GM23338 (cell line): ENCODE data around the gene HORMAD2. TPM values are rescaled to one million over a fixed set of nuclear protein-coding genes. Genes with fewer than 3 reads are reported as not detected.
A peak's percentile ranks its signal among the peaks of the same experiment; 100 is the strongest.

Experiments
- ATAC-seq: fragments of 200-7000 bp; cut with Tn5 transposase; 3 replicates; pipeline ENCODE4 v1.9.1; 2020
- DNase-seq: peaks from one replicate; pipeline ENCODE4 v3.0.0-alpha.2; 2015; ENCODE audit warnings: low spot score
- H2AFZ ChIP-seq: fragments of 200-600 bp; sonication (generic); 2 replicates; pipeline ENCODE4 v1.8.0; 2016; ENCODE audit warnings: antibody characterized with exemption, mild to moderate bottlenecking, moderate library complexity
- H3F3A ChIP-seq: fragments of 200-600 bp; sonication (generic); replicated peaks from 2 replicates; pipeline ENCODE4 v1.8.0; 2017; ENCODE audit warnings: antibody characterized with exemption, mixed run types, low read depth
- H3K27ac ChIP-seq: fragments of 200-600 bp; sonication (generic); 2 replicates; pipeline ENCODE4 v1.6.1; 2016; ENCODE audit warnings: low read depth
- H3K27me3 ChIP-seq: fragments of 200-600 bp; sonication (generic); 2 replicates; pipeline ENCODE4 v1.8.0; 2016; ENCODE audit warnings: mild to moderate bottlenecking, mixed run types, moderate library complexity; ENCODE audit not compliant: insufficient read depth
- H3K36me3 ChIP-seq: fragments of 200-600 bp; sonication (generic); 2 replicates; pipeline ENCODE4 v1.8.0; 2016; ENCODE audit warnings: mild to moderate bottlenecking; ENCODE audit not compliant: insufficient read depth
- H3K4me1 ChIP-seq: fragments of 200-600 bp; sonication (generic); 2 replicates; pipeline ENCODE4 v1.8.0; 2016; ENCODE audit warnings: mild to moderate bottlenecking, moderate library complexity; ENCODE audit not compliant: insufficient read depth
- H3K4me2 ChIP-seq: fragments of 200-600 bp; sonication (generic); 2 replicates; pipeline ENCODE4 v1.7.1; 2017; ENCODE audit warnings: mixed run types
- H3K4me3 ChIP-seq: fragments of 200-600 bp; sonication (generic); 2 replicates; pipeline ENCODE4 v1.6.1; 2016; ENCODE audit warnings: mixed run types
- H3K79me2 ChIP-seq: fragments of 200-600 bp; sonication (generic); replicated peaks from 2 replicates; pipeline ENCODE4 v1.8.0; 2017; ENCODE audit warnings: mild to moderate bottlenecking; ENCODE audit not compliant: insufficient read depth
- H3K9me2 ChIP-seq: fragments of 200-600 bp; sonication (generic); 2 replicates; pipeline ENCODE4 v1.8.0; 2017; ENCODE audit not compliant: insufficient read depth
- H4K20me1 ChIP-seq: fragments of 200-600 bp; sonication (generic); replicated peaks from 2 replicates; pipeline ENCODE4 v1.8.0; 2017; ENCODE audit warnings: mild to moderate bottlenecking; ENCODE audit not compliant: insufficient read depth
- H3K27ac Mint-ChIP-seq: 2 replicates; pipeline ENCODE4 v1.8.0; 2020; ENCODE audit warnings: inconsistent platforms, mild to moderate bottlenecking, moderate library complexity, mixed read lengths
- H3K27me3 Mint-ChIP-seq: 3 replicates; pipeline ENCODE4 v1.8.0; 2022; ENCODE audit warnings: low read depth, mild to moderate bottlenecking, moderate library complexity, mixed read lengths, inconsistent platforms; ENCODE audit not compliant: insufficient read depth, poor library complexity
- H3K36me3 Mint-ChIP-seq: 3 replicates; pipeline ENCODE4 v1.8.0; 2021; ENCODE audit warnings: low read depth, mild to moderate bottlenecking, inconsistent platforms, moderate library complexity, mixed read lengths
- H3K4me1 Mint-ChIP-seq: 3 replicates; pipeline ENCODE4 v1.8.0; 2020; ENCODE audit warnings: mild to moderate bottlenecking, inconsistent platforms, mixed read lengths
- H3K4me3 Mint-ChIP-seq: 3 replicates; pipeline ENCODE4 v1.8.0; 2021; ENCODE audit warnings: moderate library complexity, mild to moderate bottlenecking, inconsistent platforms, mixed read lengths
- H3K9me3 Mint-ChIP-seq: 3 replicates; pipeline ENCODE4 v1.8.0; 2020; ENCODE audit warnings: moderate library complexity, mild to moderate bottlenecking, inconsistent platforms, mixed read lengths
- CREB1 ChIP-seq: fragments of 250-450 bp; sonication (Bioruptor Pico); IDR thresholded peaks from 2 replicates; pipeline ENCODE4 v1.5.0; 2020; ENCODE audit warnings: low read depth, mild to moderate bottlenecking, moderate library complexity
- CTCF ChIP-seq, 2 experiments: fragments of 200-600 bp in 1 of 2; sonication (generic) in 1 of 2; conservative IDR thresholded peaks; 2 replicates each; pipeline versions ENCODE4 v1.5.1 to v1.6.1; 2016 to 2017; ENCODE audit warnings: antibody characterized with exemption in 2 of 2, low read depth in 2 of 2, mild to moderate bottlenecking in 2 of 2, moderate library complexity in 1 of 2
- ETS1 ChIP-seq: IDR thresholded peaks from 2 replicates; pipeline ENCODE4 v1.6.1; 2016; ENCODE audit warnings: antibody characterized with exemption
- EZH2phosphoT487 ChIP-seq: fragments of 200-600 bp; sonication (generic); IDR thresholded peaks from one replicate; pipeline ENCODE4 v1.8.1; 2018; ENCODE audit warnings: antibody characterized with exemption; ENCODE audit not compliant: unreplicated experiment
- JUNB ChIP-seq: IDR thresholded peaks from one replicate; pipeline ENCODE4 v1.6.1; 2016; ENCODE audit warnings: antibody characterized with exemption; ENCODE audit not compliant: unreplicated experiment
- NANOG ChIP-seq: IDR thresholded peaks from 2 replicates; pipeline ENCODE4 v1.6.1; 2016; ENCODE audit warnings: antibody characterized with exemption, borderline replicate concordance
- POLR2AphosphoS5 ChIP-seq: IDR thresholded peaks from 2 replicates; pipeline ENCODE4 v1.6.1; 2016; ENCODE audit warnings: antibody characterized with exemption, low read depth
- STAT1 ChIP-seq: IDR thresholded peaks from one replicate; pipeline ENCODE4 v1.6.1; 2016; ENCODE audit warnings: antibody characterized with exemption; ENCODE audit not compliant: unreplicated experiment
- ZNF114 ChIP-seq: fragments of 250-450 bp; sonication (Bioruptor Pico); IDR thresholded peaks from 2 replicates; pipeline ENCODE4 v1.5.0; 2020; ENCODE audit warnings: mild to moderate bottlenecking, moderate library complexity
- ZNF331 ChIP-seq: fragments of 250-450 bp; sonication (Bioruptor Pico); IDR thresholded peaks from 2 replicates; pipeline ENCODE4 v1.5.0; 2020; ENCODE audit warnings: low read depth, mild to moderate bottlenecking, moderate library complexity
- polyA plus RNA-seq: library from polyadenylated mRNA; unstranded; fragments of >200 nt; fragmentation: Nextera tagmentation; extraction: Ambion mirVana; gene quantifications from 2 replicates; pipeline ENCODE4 v1.2.1, GENCODE V29; 2016
- total RNA-seq: library from RNA; depleted of rRNA; stranded (reverse); fragments of >200 nt; shearing (Covaris generic); gene quantifications from 2 replicates; pipeline ENCODE4 v1.2.3, GENCODE V29; 2014

HORMAD2 gene
- total and polyA plus RNA-seq, 2 experiments from 2014 or later = 0.40 TPM; not detected in 1

GRCh38 chr22:30196880-30197336, 116.6 kb downstream of the HORMAD2 start:
- TF ChIP-seq POLR2AphosphoS5 = peak; percentile 43; the same call in 1 of the 2 replicates
- TF ChIP-seq ETS1 = 0 out of 2 replicates have a peak, but pooled peaks have one; percentile 21
- no peak for TF ChIP-seq ZNF331 (CRISPR knock-in tag)
- no peak for TF ChIP-seq ZNF114
- no peak for TF ChIP-seq JUNB
- no peak for TF ChIP-seq CTCF (conservative IDR thresholded peaks at IDR 0.05; ENCODE audit: low read depth in 2 of 2)
- no peak for TF ChIP-seq NANOG
- DNase-seq = peak; percentile 73
- peaks cover 7% of the 10 kb centered on the region; the same call in 1 of the 3 replicates for H3K9me3 Mint-ChIP-seq

GRCh38 chr22:30197389-30197788, 117.1 kb downstream of the HORMAD2 start:
- Mint-ChIP-seq H3K9me3 (peaks cover 7% of the 10 kb centered on the region; the same call in 1 of the 3 replicates), H3K27me3 (peaks cover 3% of the 10 kb centered on the region), H3K27ac (no peak overlapping the region), H3K4me1 (peaks cover 26% of the 10 kb centered on the region), H3K4me3 (no peak overlapping the region), H3K36me3 (peaks cover 4% of the 10 kb centered on the region; the same call in 2 of the 3 replicates)
- Histone ChIP-seq H3K9me2 (peaks cover 5% of the 10 kb centered on the region; the same call in 1 of the 2 replicates), H4K20me1 (no peaks in the 10 kb centered on the region), H3K36me3 (no peaks in the 10 kb centered on the region), H3K4me2 (peak overlapping the region; percentile 48; the same call in 1 of the 2 replicates), H3K27ac (peak overlapping the region; percentile 81), H3K27me3 (no peaks in the 10 kb centered on the region), H3F3A (0 out of 2 replicates have a peak, but pooled peaks cover 4% of the 10 kb centered on the region), H3K79me2 (no peaks in the 10 kb centered on the region), H3K4me3 (no peak overlapping the region), H3K4me1 (peaks cover 18% of the 10 kb centered on the region), H2AFZ (no peak overlapping the region)
- DNase-seq (no peak), ATAC-seq (no peak)
- TF ChIP-seq EZH2phosphoT487 (no peak), CTCF (conservative IDR thresholded peaks at IDR 0.05; ENCODE audit: low read depth in 2 of 2) (no peak), CREB1 (CRISPR knock-in tag) (no peak), ZNF114 (no peak), STAT1 (no peak)

More at GRCh38 chr22:30196880-30197336, 116.6 kb downstream of the HORMAD2 start:
- Histone ChIP-seq H3K4me3 (peak overlapping the region; percentile 5; the same call in 1 of the 2 replicates), H3K4me1 (peaks cover 18% of the 10 kb centered on the region), H3K9me2 (peaks cover 5% of the 10 kb centered on the region; the same call in 1 of the 2 replicates), H3K36me3 (no peaks in the 10 kb centered on the region), H4K20me1 (no peaks in the 10 kb centered on the region), H3F3A (0 out of 2 replicates have a peak, but pooled peaks cover 4% of the 10 kb centered on the region), H3K79me2 (no peaks in the 10 kb centered on the region), H3K27ac (peak overlapping the region; percentile 81), H2AFZ (no peak overlapping the region), H3K4me2 (peak overlapping the region; percentile 48; the same call in 1 of the 2 replicates), H3K27me3 (no peaks in the 10 kb centered on the region)
- ATAC-seq = peak; percentile 52
- peaks cover 4% of the 10 kb centered on the region; the same call in 2 of the 3 replicates for H3K36me3 Mint-ChIP-seq
- peak overlapping the region; percentile 46; the same call in 1 of the 3 replicates for H3K4me3 Mint-ChIP-seq
- H3K4me1 Mint-ChIP-seq = peaks cover 30% of the 10 kb centered on the region
- H3K27me3 Mint-ChIP-seq = peaks cover 3% of the 10 kb centered on the region
- peak overlapping the region; percentile 98 for H3K27ac Mint-ChIP-seq
